ENCODE results near the gene AFF3.

GRCh38 chr2:99836690-99837605 lies 305.4 kb downstream of the AFF3 start:
- TF ChIP-seq CTCF (IDR thresholded peaks at IDR 0.05) (no peak), POLR2A (IDR thresholded peaks at IDR 0.05) (no peak)

All from uterus (tissue), 2 donors.